ENCODE data around the gene FBXL17.

Gene FBXL17

DNA sequence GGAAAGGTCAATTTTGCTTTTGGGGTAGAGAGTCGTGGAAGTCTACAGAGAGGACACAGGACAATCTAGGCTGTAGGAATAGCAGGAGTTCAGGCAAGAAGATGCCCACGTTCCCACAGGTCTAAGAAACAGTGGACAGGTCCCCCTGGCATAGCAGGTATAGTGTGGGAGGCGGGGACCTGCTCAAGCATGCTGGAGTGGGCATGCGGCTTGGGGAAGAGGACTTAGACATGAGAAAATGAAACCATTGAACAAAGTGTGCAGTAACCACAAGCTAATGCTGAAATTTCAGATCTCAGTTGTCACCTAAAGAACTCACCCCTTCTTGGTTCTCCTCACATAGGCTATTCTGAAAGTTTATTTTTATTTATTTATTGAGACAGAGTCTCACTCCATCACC, 568.3 kb downstream of the FBXL17 start:
- TF ChIP-seq CTCF (conservative IDR thresholded peaks at IDR 0.05; ENCODE audit: low read depth, low read length): no peak
- no peak for DNase-seq (ENCODE audit: low read depth)
- no peak overlapping the region for H3K4me3 ChIP-seq (ENCODE audit: low read length)

DNA sequence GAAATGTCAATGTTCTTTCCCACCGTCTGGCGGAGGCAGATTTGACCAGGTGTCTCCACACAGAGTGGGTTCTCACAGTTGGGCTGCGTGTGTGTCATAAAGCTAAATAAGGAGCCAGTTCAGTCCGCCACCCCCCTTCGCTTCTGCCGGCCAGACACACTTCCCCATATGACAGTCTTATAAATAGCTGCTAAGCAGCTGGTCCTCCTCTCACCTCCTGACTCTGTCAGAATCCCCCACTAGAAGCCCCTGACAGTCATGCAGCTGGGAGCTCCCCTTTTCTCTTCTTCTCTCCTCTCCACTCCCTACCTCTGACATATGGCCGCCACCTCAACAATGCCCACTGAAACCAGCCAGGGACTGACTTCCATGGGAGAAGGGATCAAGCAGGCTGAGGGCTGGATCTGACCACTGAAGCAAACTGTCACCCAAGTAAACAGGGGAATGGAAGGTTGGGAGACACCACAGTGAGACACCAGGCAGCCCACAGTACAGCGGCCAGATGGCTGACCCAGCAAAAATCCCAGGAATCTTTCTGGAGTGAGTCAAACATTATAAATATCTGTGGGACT, 569.2 kb downstream of the FBXL17 start:
- H3K4me3 ChIP-seq (ENCODE audit: low read length): no peak overlapping the region
- DNase-seq (ENCODE audit: low read depth): no peak
- no peak for TF ChIP-seq CTCF (conservative IDR thresholded peaks at IDR 0.05; ENCODE audit: low read depth, low read length)

- DNase-seq (ENCODE audit: low read depth): no peak
- no peak overlapping the region for H3K4me3 ChIP-seq (ENCODE audit: low read length)
- TF ChIP-seq CTCF (conservative IDR thresholded peaks at IDR 0.05; ENCODE audit: low read depth, low read length): no peak
Observed at GRCh38 chr5:107809201-107810034, 572.5 kb downstream of the FBXL17 start.

Measured in retinal pigment epithelial cell (primary cell).